HepG2 (cell line): ENCODE results near the gene CENPB. TPM values are rescaled to one million over a fixed set of nuclear protein-coding genes. Genes with fewer than 3 reads are reported as not detected.

Experiments
- ATAC-seq: fragments of 200-7000 bp; cut with Tn5 transposase; 3 replicates; pipeline ENCODE4 v1.9.1; 2020; ENCODE audit warnings: mild to moderate bottlenecking, moderate library complexity
- BruUV-seq: library from RNA; stranded (reverse); fragments of 400-500 nt; replicated peaks from 2 replicates; lab custom pipeline; 2021; lab: Mats Ljungman, UMichigan
- CTCF ChIA-PET: fragments of 300-600 bp; formaldehyde crosslinking; extraction: SDS; loops from one replicate; lab custom pipeline; 2021; ENCODE audit warnings: low total read pairs, inconsistent platforms, low intra/inter-chr PET ratio; lab: Yijun Ruan, JAX
- POLR2A ChIA-PET: fragments of 350-600 bp; sonication (Branson Sonifier 250); formaldehyde crosslinking; loops from one replicate; lab custom pipeline; 2020; ENCODE audit warnings: antibody characterized with exemption, inconsistent platforms; lab: Yijun Ruan, JAX
- DNase-seq: peaks from one replicate; pipeline ENCODE4 v3.0.0-alpha.2; 2015; ENCODE audit warnings: low spot score
- FAIRE-seq: peaks from 3 replicates; lab custom pipeline; 2011; peaks lifted over from hg19 to GRCh38; lab: Jason Lieb, UNC
- H2AFZ ChIP-seq: one replicate; pipeline ENCODE4 v1.6.1; 2011; ENCODE audit warnings: low read length, inconsistent platforms
- H3K27ac ChIP-seq: fragments of 300-600 bp; 3 replicates; pipeline ENCODE4 v1.8.0; 2011; ENCODE audit warnings: mixed run types, mild to moderate bottlenecking, mixed read lengths, low read length, inconsistent platforms; ENCODE audit not compliant: insufficient read depth; ENCODE audit errors: extremely low read length
- H3K27me3 ChIP-seq, 2 experiments: fragments of 200-600 bp in 1 of 2; 2 replicates in 1 of 2; 3 replicates in 1 of 2; pipeline versions ENCODE4 v1.6.0 to v1.8.0; 2011; ENCODE audit warnings: low read length in 2 of 2, mild to moderate bottlenecking in 2 of 2, moderate library complexity in 2 of 2, inconsistent platforms in 1 of 2; ENCODE audit not compliant: insufficient read depth in 2 of 2, control insufficient read depth in 1 of 2
- H3K36me3 ChIP-seq, 2 experiments: fragments of 200-600 bp in 1 of 2; replicated peaks in 1 of 2; 2 replicates in 1 of 2; 3 replicates in 1 of 2; pipeline versions ENCODE4 v1.5.1 to v1.8.0; 2011; ENCODE audit warnings: low read length in 2 of 2, inconsistent platforms in 1 of 2; ENCODE audit not compliant: insufficient read depth in 2 of 2, control insufficient read depth in 1 of 2
- H3K4me1 ChIP-seq: 2 replicates; pipeline ENCODE4 v1.5.1; 2012; ENCODE audit warnings: low read length, inconsistent platforms; ENCODE audit not compliant: insufficient read depth
- H3K4me2 ChIP-seq: 2 replicates; pipeline ENCODE4 v1.6.0; 2011; ENCODE audit warnings: low read depth, low read length, inconsistent platforms
- H3K4me3 ChIP-seq, 3 experiments: fragments of 200-600 bp in 1 of 3; sonication (generic), shearing (Covaris generic) in 1 of 3; replicated peaks in 1 of 3; 2 replicates each; pipeline ENCODE4 v1.5.1; 2011 to 2016; ENCODE audit warnings: low read length in 3 of 3, inconsistent platforms in 2 of 3, low read depth in 2 of 3, mild to moderate bottlenecking in 2 of 3, control low read depth in 1 of 3, mixed read lengths in 1 of 3; ENCODE audit not compliant: insufficient read depth in 1 of 3
- H3K79me2 ChIP-seq: one replicate; pipeline ENCODE4 v1.6.1; 2011; ENCODE audit warnings: low read length, inconsistent platforms; ENCODE audit not compliant: insufficient read depth
- H3K9ac ChIP-seq: 2 replicates; pipeline ENCODE4 v1.6.0; 2011; ENCODE audit warnings: mild to moderate bottlenecking, low read depth, low read length, inconsistent platforms; ENCODE audit not compliant: insufficient read depth
- H3K9me3 ChIP-seq: 2 replicates; pipeline ENCODE4 v1.5.1; 2012; ENCODE audit warnings: mild to moderate bottlenecking, low read length
- H4K20me1 ChIP-seq: 2 replicates; pipeline ENCODE4 v1.6.0; 2011; ENCODE audit warnings: inconsistent platforms, mild to moderate bottlenecking, low read length, moderate library complexity; ENCODE audit not compliant: insufficient read depth
- KAT7 ChIP-seq: IDR thresholded peaks from 2 replicates; pipeline ENCODE4 v1.6.1; 2018; ENCODE audit warnings: borderline replicate concordance, missing compliant biosample characterization
- SNAPC2 ChIP-seq: sonication (generic); formaldehyde crosslinking; IDR thresholded peaks from 2 replicates; pipeline ENCODE4 v1.8.1; 2022; ENCODE audit warnings: mild to moderate bottlenecking, missing genetic modification reagents
- ZNF20 ChIP-seq: sonication (generic); formaldehyde crosslinking; IDR thresholded peaks from 2 replicates; pipeline ENCODE4 v1.4.0; 2020; ENCODE audit warnings: mild to moderate bottlenecking, moderate library complexity, missing genetic modification reagents
- ZNF713 ChIP-seq: sonication (generic); formaldehyde crosslinking; IDR thresholded peaks from 2 replicates; pipeline ENCODE4 v1.4.0; 2020; ENCODE audit warnings: mild to moderate bottlenecking, missing genetic modification reagents
- WGBS: methylation state at CpG from one replicate; pipeline ENCODE4 v1.1.6; 2017; ENCODE audit warnings: low lambda C conversion rate; 5-methylcytosine and 5-hydroxymethylcytosine counted together
- in situ Hi-C: cut with HindIII; loops from 2 replicates; pipeline ENCODE4 v1.10.0; 2017; ENCODE audit warnings: low pct_unique_long_range_greater_than_20kb; ENCODE audit not compliant: extremely low pct_ligation_motif_present
- intact Hi-C: fragments of 100-400 bp; cut with micrococcal nuclease; formaldehyde crosslinking; loops from one replicate; pipeline ENCODE4 v1.10.0; 2022; ENCODE audit not compliant: unreplicated experiment
- polyA plus RNA-seq, 8 experiments: library from polyadenylated mRNA; depleted of rRNA in 3 of 8; stranded (reverse) in 7 of 8; unstranded in 1 of 8; fragments of >200 nt; fragmentation: Illumina TruSeq in 4 of 8; extraction: Trizol in 4 of 8; gene quantifications; 2 replicates each; pipeline versions ENCODE4 v1.2.1 to v1.2.3, GENCODE V29; 2011 to 2016; ENCODE audit warnings: low read depth in 4 of 8, missing spikeins in 1 of 8, mixed read lengths in 1 of 8; ENCODE audit not compliant: insufficient read depth in 1 of 8
- total RNA-seq, 5 experiments: library from RNA; depleted of rRNA; stranded (reverse); fragments of >200 nt; fragmentation: Illumina TruSeq; extraction: Trizol; gene quantifications; 2 replicates each; pipeline ENCODE4 v1.2.3, GENCODE V29; 2016; ENCODE audit warnings: low read depth in 1 of 5
- TF ChIP-seq, protein P1 (sequence below), 2 experiments: sonication (generic) in 1 of 2; formaldehyde crosslinking in 1 of 2; IDR thresholded peaks; 2 replicates each; pipeline versions ENCODE4 v1.4.0 to v1.6.1; 2016 to 2020; ENCODE audit warnings: borderline replicate concordance in 1 of 2, low read depth in 1 of 2, mild to moderate bottlenecking in 1 of 2, missing genetic modification reagents in 1 of 2
- TF ChIP-seq, protein P2 (sequence below): sonication (generic); formaldehyde crosslinking; IDR thresholded peaks from 2 replicates; pipeline ENCODE4 v1.5.1; 2020; ENCODE audit warnings: mild to moderate bottlenecking, missing genetic modification reagents
- TF ChIP-seq, protein P3 (sequence below): IDR thresholded peaks from 2 replicates; pipeline ENCODE4 v1.4.0; 2020; ENCODE audit warnings: mild to moderate bottlenecking, missing genetic modification reagents

CENPB gene
- total and polyA plus RNA-seq, 2 of the 13 experiments (the other 11 are each of a cell fraction or from before 2014, with no cell fraction given): 10.4 to 54.5 TPM

DNA sequence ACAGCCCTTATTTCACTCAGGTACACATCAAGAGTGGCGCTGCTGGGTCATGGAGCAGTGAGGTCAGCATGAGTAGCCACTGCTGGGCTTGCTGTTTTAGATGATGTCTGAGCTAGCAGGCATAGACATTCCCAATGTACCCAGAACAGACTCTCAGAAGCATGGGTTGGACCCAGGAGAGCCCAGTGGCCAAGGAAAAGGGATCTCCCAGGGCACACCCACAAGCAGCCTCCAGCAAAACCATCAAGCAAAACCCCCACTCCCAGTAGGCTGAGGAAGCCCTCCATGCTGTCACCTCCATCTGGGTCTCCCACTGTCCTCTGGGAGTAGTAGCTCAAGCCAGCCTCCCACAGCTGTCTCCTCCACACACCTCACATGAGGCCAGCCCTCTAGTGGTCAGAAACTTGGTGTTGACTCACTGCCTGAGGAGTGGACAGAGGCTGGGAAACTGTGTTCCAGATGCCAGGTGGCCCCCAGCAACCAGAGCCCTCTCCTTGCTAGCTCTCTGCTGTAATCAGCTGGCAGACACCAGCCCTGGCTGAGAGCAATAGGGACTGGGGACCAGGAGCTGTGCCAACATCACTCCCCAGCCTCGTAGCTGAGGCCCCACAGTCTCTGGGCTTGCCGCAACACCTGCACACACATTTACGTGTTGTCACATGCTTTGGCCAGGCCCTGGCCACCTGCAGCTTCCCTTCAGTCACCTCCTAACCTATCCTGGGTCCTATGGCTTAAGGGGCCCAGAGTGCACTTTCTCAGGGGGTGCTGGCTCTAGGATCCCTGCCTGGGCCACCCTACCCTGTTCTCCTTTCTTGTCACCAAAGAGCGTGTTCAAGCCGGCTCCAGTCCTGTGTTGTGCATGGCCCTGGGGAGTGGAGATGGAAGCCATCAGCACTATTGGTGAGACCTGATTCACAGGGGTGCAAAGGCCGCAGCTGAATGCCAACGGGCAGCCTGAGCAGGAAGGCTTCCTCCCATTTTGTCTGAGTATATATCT, 31.9 kb upstream of the CENPB start (continued):
- TF ChIP-seq, protein P1, sequence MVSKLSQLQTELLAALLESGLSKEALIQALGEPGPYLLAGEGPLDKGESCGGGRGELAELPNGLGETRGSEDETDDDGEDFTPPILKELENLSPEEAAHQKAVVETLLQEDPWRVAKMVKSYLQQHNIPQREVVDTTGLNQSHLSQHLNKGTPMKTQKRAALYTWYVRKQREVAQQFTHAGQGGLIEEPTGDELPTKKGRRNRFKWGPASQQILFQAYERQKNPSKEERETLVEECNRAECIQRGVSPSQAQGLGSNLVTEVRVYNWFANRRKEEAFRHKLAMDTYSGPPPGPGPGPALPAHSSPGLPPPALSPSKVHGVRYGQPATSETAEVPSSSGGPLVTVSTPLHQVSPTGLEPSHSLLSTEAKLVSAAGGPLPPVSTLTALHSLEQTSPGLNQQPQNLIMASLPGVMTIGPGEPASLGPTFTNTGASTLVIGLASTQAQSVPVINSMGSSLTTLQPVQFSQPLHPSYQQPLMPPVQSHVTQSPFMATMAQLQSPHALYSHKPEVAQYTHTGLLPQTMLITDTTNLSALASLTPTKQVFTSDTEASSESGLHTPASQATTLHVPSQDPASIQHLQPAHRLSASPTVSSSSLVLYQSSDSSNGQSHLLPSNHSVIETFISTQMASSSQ (IDR thresholded peaks at IDR 0.05; ENCODE audit: low read depth): no peak
- TF ChIP-seq, protein P1 (CRISPR knock-in tag; IDR thresholded peaks at IDR 0.05; ENCODE audit: borderline replicate concordance): 0 out of 2 replicates have a peak, but pooled peaks have one; percentile 44
- peak; percentile 87 for TF ChIP-seq KAT7 (CRISPR knock-in tag)

DNA sequence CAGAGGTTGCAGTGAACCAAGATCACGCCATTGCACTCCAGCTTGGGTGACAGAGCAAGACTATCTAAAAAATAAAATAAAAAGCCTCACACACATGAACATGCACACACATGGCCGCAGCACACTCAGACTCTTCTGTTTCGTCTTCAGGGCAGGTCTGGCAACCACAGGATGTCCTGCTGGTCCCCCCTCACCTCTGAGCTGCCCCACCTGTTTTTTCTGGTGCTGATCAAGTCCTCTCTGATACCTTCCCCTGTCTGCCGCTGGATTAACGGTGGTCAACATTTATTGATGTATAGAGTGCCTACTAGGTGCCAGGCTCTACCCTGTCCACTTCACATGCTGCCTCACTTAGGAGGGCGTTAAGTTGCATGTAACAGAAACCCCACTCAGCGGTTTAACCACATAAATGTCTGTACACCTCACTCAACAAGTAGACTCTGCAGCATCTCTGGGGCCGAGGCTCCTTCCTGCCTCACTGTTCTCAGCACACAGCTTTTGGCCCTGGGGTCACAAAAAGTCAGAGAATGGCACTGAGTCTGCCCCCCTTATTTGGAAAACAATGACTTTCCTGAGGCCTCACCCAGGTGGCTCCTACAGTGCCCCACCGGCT, 29.3 kb upstream of the CENPB start:
- H3K36me3 ChIP-seq: no peaks in the 10 kb centered on the region
- peaks cover under 1% of the 10 kb centered on the region for H3K79me2 ChIP-seq
- peaks cover 54% of the 10 kb centered on the region for H3K4me1 ChIP-seq
- DNase-seq: no peak
- intact Hi-C loops (no loop called here), in situ Hi-C loops (loop anchor here (5.0 kb wide), 1 partner anchor 34 kb away; the partner anchor contains the start of gene SPEF1)
- no peak overlapping the region for H2AFZ ChIP-seq
- H3K27me3 ChIP-seq: peaks cover 3 to 14% of the 10 kb centered on the region in 2 experiments; a peak in 3 of 5 replicates
- no TSS peak for BruUV-seq
- 31% methylated on average over 9 of the region's 9 CpGs for WGBS
- no peak overlapping the region for H3K9ac ChIP-seq
- no peak for ATAC-seq
- no peak for FAIRE-seq
- ChIA-PET CTCF (no interaction called here), POLR2A (no interaction called here)
- H3K27ac ChIP-seq: no peak overlapping the region
- H4K20me1 ChIP-seq: no peaks in the 10 kb centered on the region
- H3K9me3 ChIP-seq: no peaks in the 10 kb centered on the region
- no peak overlapping the region for H3K4me2 ChIP-seq
- H3K4me3 ChIP-seq: no peak overlapping the region
- TF ChIP-seq, protein P2, sequence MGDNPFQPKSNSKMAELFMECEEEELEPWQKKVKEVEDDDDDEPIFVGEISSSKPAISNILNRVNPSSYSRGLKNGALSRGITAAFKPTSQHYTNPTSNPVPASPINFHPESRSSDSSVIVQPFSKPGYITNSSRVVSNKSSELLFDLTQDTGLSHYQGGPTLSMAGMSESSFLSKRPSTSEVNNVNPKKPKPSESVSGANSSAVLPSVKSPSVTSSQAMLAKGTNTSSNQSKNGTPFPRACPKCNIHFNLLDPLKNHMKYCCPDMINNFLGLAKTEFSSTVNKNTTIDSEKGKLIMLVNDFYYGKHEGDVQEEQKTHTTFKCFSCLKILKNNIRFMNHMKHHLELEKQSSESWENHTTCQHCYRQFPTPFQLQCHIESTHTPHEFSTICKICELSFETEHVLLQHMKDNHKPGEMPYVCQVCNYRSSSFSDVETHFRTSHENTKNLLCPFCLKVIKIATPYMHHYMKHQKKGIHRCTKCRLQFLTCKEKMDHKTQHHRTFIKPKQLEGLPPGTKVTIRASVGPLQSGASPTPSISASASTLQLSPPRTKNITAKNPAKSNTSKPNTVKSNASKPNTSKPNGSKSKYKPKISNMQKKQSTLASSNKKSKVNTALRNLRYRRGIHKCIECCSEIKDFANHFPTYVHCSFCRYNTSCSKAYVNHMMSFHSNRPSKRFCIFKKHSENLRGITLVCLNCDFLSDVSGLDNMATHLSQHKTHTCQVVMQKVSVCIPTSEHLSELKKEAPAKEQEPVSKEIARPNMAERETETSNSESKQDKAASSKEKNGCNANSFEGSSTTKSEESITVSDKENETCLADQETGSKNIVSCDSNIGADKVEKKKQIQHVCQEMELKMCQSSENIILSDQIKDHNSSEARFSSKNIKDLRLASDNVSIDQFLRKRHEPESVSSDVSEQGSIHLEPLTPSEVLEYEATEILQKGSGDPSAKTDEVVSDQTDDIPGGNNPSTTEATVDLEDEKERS (CRISPR knock-in tag): no peak
- TF ChIP-seq ZNF20 (CRISPR knock-in tag): no peak
- TF ChIP-seq SNAPC2: no peak
- TF ChIP-seq, protein P3, sequence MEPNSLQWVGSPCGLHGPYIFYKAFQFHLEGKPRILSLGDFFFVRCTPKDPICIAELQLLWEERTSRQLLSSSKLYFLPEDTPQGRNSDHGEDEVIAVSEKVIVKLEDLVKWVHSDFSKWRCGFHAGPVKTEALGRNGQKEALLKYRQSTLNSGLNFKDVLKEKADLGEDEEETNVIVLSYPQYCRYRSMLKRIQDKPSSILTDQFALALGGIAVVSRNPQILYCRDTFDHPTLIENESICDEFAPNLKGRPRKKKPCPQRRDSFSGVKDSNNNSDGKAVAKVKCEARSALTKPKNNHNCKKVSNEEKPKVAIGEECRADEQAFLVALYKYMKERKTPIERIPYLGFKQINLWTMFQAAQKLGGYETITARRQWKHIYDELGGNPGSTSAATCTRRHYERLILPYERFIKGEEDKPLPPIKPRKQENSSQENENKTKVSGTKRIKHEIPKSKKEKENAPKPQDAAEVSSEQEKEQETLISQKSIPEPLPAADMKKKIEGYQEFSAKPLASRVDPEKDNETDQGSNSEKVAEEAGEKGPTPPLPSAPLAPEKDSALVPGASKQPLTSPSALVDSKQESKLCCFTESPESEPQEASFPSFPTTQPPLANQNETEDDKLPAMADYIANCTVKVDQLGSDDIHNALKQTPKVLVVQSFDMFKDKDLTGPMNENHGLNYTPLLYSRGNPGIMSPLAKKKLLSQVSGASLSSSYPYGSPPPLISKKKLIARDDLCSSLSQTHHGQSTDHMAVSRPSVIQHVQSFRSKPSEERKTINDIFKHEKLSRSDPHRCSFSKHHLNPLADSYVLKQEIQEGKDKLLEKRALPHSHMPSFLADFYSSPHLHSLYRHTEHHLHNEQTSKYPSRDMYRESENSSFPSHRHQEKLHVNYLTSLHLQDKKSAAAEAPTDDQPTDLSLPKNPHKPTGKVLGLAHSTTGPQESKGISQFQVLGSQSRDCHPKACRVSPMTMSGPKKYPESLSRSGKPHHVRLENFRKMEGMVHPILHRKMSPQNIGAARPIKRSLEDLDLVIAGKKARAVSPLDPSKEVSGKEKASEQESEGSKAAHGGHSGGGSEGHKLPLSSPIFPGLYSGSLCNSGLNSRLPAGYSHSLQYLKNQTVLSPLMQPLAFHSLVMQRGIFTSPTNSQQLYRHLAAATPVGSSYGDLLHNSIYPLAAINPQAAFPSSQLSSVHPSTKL (CRISPR knock-in tag): no peak
- no peak for TF ChIP-seq ZNF713 (CRISPR knock-in tag)
